GM23338 (cell line): ENCODE data around the gene C19orf25. TPM values are rescaled to one million over a fixed set of nuclear protein-coding genes. Genes with fewer than 3 reads are reported as not detected.

ENCODE experiments used
- ATAC-seq: fragments of 200-7000 bp; cut with Tn5 transposase; 3 replicates; pipeline ENCODE4 v1.9.1; 2020
- DNase-seq: peaks from one replicate; pipeline ENCODE4 v3.0.0-alpha.2; 2015; ENCODE audit warnings: low spot score
- H2AFZ ChIP-seq: fragments of 200-600 bp; sonication (generic); 2 replicates; pipeline ENCODE4 v1.8.0; 2016; ENCODE audit warnings: antibody characterized with exemption, mild to moderate bottlenecking, moderate library complexity
- H3F3A ChIP-seq: fragments of 200-600 bp; sonication (generic); replicated peaks from 2 replicates; pipeline ENCODE4 v1.8.0; 2017; ENCODE audit warnings: antibody characterized with exemption, mixed run types, low read depth
- H3K27ac ChIP-seq: fragments of 200-600 bp; sonication (generic); 2 replicates; pipeline ENCODE4 v1.6.1; 2016; ENCODE audit warnings: low read depth
- H3K27me3 ChIP-seq: fragments of 200-600 bp; sonication (generic); 2 replicates; pipeline ENCODE4 v1.8.0; 2016; ENCODE audit warnings: mild to moderate bottlenecking, mixed run types, moderate library complexity; ENCODE audit not compliant: insufficient read depth
- H3K36me3 ChIP-seq: fragments of 200-600 bp; sonication (generic); 2 replicates; pipeline ENCODE4 v1.8.0; 2016; ENCODE audit warnings: mild to moderate bottlenecking; ENCODE audit not compliant: insufficient read depth
- H3K4me1 ChIP-seq: fragments of 200-600 bp; sonication (generic); 2 replicates; pipeline ENCODE4 v1.8.0; 2016; ENCODE audit warnings: mild to moderate bottlenecking, moderate library complexity; ENCODE audit not compliant: insufficient read depth
- H3K4me2 ChIP-seq: fragments of 200-600 bp; sonication (generic); 2 replicates; pipeline ENCODE4 v1.7.1; 2017; ENCODE audit warnings: mixed run types
- H3K4me3 ChIP-seq: fragments of 200-600 bp; sonication (generic); 2 replicates; pipeline ENCODE4 v1.6.1; 2016; ENCODE audit warnings: mixed run types
- H3K79me2 ChIP-seq: fragments of 200-600 bp; sonication (generic); replicated peaks from 2 replicates; pipeline ENCODE4 v1.8.0; 2017; ENCODE audit warnings: mild to moderate bottlenecking; ENCODE audit not compliant: insufficient read depth
- H3K9me2 ChIP-seq: fragments of 200-600 bp; sonication (generic); 2 replicates; pipeline ENCODE4 v1.8.0; 2017; ENCODE audit not compliant: insufficient read depth
- H4K20me1 ChIP-seq: fragments of 200-600 bp; sonication (generic); replicated peaks from 2 replicates; pipeline ENCODE4 v1.8.0; 2017; ENCODE audit warnings: mild to moderate bottlenecking; ENCODE audit not compliant: insufficient read depth
- H3K27ac Mint-ChIP-seq: 2 replicates; pipeline ENCODE4 v1.8.0; 2020; ENCODE audit warnings: inconsistent platforms, mild to moderate bottlenecking, moderate library complexity, mixed read lengths
- H3K27me3 Mint-ChIP-seq: 3 replicates; pipeline ENCODE4 v1.8.0; 2022; ENCODE audit warnings: low read depth, mild to moderate bottlenecking, moderate library complexity, mixed read lengths, inconsistent platforms; ENCODE audit not compliant: insufficient read depth, poor library complexity
- H3K36me3 Mint-ChIP-seq: 3 replicates; pipeline ENCODE4 v1.8.0; 2021; ENCODE audit warnings: low read depth, mild to moderate bottlenecking, inconsistent platforms, moderate library complexity, mixed read lengths
- H3K4me1 Mint-ChIP-seq: 3 replicates; pipeline ENCODE4 v1.8.0; 2020; ENCODE audit warnings: mild to moderate bottlenecking, inconsistent platforms, mixed read lengths
- H3K4me3 Mint-ChIP-seq: 3 replicates; pipeline ENCODE4 v1.8.0; 2021; ENCODE audit warnings: moderate library complexity, mild to moderate bottlenecking, inconsistent platforms, mixed read lengths
- H3K9me3 Mint-ChIP-seq: 3 replicates; pipeline ENCODE4 v1.8.0; 2020; ENCODE audit warnings: moderate library complexity, mild to moderate bottlenecking, inconsistent platforms, mixed read lengths
- EZH2 ChIP-seq: fragments of 200-600 bp; sonication (generic); IDR thresholded peaks from one replicate; pipeline ENCODE4 v1.8.0; 2017; ENCODE audit warnings: antibody characterized with exemption, mild to moderate bottlenecking, low read depth; ENCODE audit not compliant: unreplicated experiment
- EZH2phosphoT487 ChIP-seq: fragments of 200-600 bp; sonication (generic); IDR thresholded peaks from one replicate; pipeline ENCODE4 v1.8.1; 2018; ENCODE audit warnings: antibody characterized with exemption; ENCODE audit not compliant: unreplicated experiment
- polyA plus RNA-seq: library from polyadenylated mRNA; unstranded; fragments of >200 nt; fragmentation: Nextera tagmentation; extraction: Ambion mirVana; gene quantifications from 2 replicates; pipeline ENCODE4 v1.2.1, GENCODE V29; 2016
- total RNA-seq: library from RNA; depleted of rRNA; stranded (reverse); fragments of >200 nt; shearing (Covaris generic); gene quantifications from 2 replicates; pipeline ENCODE4 v1.2.3, GENCODE V29; 2014
- TF ChIP-seq, protein P1 (sequence below): fragments of 250-450 bp; sonication (Bioruptor Pico); IDR thresholded peaks from 2 replicates; pipeline ENCODE4 v1.5.0; 2020; ENCODE audit warnings: mild to moderate bottlenecking, moderate library complexity
- TF ChIP-seq, protein P2 (sequence below), 2 experiments: fragments of 200-600 bp in 1 of 2; sonication (generic) in 1 of 2; conservative IDR thresholded peaks; 2 replicates each; pipeline versions ENCODE4 v1.5.1 to v1.6.1; 2016 to 2017; ENCODE audit warnings: antibody characterized with exemption in 2 of 2, low read depth in 2 of 2, mild to moderate bottlenecking in 2 of 2, moderate library complexity in 1 of 2
- TF ChIP-seq, protein P3 (sequence below): IDR thresholded peaks from one replicate; pipeline ENCODE4 v1.6.1; 2018; ENCODE audit warnings: antibody characterized with exemption; ENCODE audit not compliant: unreplicated experiment
- TF ChIP-seq, protein P4 (sequence below): IDR thresholded peaks from 2 replicates; pipeline ENCODE4 v1.6.1; 2016; ENCODE audit warnings: antibody characterized with exemption

The C19orf25 gene
- total and polyA plus RNA-seq, 2 experiments from 2014 or later: 43.5 to 61.1 TPM

DNA sequence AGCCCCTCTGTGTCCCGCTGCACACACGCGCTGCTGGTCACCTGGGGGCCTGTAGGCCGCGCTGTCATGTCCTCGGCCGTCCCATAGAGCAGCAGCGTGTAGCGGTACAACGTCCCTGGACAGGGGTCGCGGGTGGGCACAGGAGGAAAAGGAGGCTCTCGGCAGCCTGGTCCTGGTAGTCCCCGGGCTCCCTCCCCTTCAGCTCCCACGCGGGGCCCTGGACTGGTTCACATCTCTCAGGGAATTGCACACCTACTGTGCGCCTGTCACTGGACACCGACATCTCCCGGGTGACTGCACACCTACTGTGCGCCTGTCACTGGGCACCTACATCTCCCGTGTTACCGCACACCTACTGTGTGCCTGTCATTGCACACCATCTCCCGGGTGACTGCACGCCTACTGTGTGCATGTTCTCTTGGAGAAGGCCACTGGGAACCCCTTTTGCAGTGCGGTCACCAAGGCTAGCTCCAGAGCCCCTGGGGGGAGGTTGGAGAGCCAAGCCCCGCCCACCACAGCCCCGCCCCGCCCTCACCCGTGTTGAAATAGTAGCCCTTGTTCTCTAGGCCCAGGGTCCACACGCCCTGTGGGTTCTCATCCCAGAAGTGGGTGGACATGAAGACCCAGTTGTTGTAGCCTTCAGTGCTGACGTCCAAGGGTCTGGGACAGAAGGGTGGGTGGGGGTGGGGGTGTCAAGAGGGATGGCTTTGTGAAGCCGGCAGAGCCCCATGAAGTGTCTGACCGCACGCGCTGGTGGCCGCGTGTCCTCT lies 3.5 kb upstream of the C19orf25 start:
- Histone ChIP-seq H3K27me3 (no peaks in the 10 kb centered on the region), H4K20me1 (peaks cover 5% of the 10 kb centered on the region; the same call in 1 of the 2 replicates), H2AFZ (no peak overlapping the region), H3F3A (0 out of 2 replicates have a peak, but pooled peaks cover 10% of the 10 kb centered on the region), H3K79me2 (peaks cover 10% of the 10 kb centered on the region), H3K36me3 (no peaks in the 10 kb centered on the region), H3K9me2 (no peaks in the 10 kb centered on the region), H3K4me3 (no peak overlapping the region), H3K27ac (no peak overlapping the region), H3K4me2 (no peak overlapping the region), H3K4me1 (peaks cover 4% of the 10 kb centered on the region; the same call in 1 of the 2 replicates)
- DNase-seq: no peak
- Mint-ChIP-seq H3K9me3 (no peaks in the 10 kb centered on the region; the same call in 2 of the 3 replicates), H3K4me1 (peaks cover under 1% of the 10 kb centered on the region; the same call in 2 of the 3 replicates), H3K27ac (no peak overlapping the region), H3K4me3 (no peak overlapping the region), H3K36me3 (peaks cover under 1% of the 10 kb centered on the region; the same call in 2 of the 3 replicates), H3K27me3 (peaks cover 7% of the 10 kb centered on the region)
- ATAC-seq: no peak
- TF ChIP-seq, protein P1, sequence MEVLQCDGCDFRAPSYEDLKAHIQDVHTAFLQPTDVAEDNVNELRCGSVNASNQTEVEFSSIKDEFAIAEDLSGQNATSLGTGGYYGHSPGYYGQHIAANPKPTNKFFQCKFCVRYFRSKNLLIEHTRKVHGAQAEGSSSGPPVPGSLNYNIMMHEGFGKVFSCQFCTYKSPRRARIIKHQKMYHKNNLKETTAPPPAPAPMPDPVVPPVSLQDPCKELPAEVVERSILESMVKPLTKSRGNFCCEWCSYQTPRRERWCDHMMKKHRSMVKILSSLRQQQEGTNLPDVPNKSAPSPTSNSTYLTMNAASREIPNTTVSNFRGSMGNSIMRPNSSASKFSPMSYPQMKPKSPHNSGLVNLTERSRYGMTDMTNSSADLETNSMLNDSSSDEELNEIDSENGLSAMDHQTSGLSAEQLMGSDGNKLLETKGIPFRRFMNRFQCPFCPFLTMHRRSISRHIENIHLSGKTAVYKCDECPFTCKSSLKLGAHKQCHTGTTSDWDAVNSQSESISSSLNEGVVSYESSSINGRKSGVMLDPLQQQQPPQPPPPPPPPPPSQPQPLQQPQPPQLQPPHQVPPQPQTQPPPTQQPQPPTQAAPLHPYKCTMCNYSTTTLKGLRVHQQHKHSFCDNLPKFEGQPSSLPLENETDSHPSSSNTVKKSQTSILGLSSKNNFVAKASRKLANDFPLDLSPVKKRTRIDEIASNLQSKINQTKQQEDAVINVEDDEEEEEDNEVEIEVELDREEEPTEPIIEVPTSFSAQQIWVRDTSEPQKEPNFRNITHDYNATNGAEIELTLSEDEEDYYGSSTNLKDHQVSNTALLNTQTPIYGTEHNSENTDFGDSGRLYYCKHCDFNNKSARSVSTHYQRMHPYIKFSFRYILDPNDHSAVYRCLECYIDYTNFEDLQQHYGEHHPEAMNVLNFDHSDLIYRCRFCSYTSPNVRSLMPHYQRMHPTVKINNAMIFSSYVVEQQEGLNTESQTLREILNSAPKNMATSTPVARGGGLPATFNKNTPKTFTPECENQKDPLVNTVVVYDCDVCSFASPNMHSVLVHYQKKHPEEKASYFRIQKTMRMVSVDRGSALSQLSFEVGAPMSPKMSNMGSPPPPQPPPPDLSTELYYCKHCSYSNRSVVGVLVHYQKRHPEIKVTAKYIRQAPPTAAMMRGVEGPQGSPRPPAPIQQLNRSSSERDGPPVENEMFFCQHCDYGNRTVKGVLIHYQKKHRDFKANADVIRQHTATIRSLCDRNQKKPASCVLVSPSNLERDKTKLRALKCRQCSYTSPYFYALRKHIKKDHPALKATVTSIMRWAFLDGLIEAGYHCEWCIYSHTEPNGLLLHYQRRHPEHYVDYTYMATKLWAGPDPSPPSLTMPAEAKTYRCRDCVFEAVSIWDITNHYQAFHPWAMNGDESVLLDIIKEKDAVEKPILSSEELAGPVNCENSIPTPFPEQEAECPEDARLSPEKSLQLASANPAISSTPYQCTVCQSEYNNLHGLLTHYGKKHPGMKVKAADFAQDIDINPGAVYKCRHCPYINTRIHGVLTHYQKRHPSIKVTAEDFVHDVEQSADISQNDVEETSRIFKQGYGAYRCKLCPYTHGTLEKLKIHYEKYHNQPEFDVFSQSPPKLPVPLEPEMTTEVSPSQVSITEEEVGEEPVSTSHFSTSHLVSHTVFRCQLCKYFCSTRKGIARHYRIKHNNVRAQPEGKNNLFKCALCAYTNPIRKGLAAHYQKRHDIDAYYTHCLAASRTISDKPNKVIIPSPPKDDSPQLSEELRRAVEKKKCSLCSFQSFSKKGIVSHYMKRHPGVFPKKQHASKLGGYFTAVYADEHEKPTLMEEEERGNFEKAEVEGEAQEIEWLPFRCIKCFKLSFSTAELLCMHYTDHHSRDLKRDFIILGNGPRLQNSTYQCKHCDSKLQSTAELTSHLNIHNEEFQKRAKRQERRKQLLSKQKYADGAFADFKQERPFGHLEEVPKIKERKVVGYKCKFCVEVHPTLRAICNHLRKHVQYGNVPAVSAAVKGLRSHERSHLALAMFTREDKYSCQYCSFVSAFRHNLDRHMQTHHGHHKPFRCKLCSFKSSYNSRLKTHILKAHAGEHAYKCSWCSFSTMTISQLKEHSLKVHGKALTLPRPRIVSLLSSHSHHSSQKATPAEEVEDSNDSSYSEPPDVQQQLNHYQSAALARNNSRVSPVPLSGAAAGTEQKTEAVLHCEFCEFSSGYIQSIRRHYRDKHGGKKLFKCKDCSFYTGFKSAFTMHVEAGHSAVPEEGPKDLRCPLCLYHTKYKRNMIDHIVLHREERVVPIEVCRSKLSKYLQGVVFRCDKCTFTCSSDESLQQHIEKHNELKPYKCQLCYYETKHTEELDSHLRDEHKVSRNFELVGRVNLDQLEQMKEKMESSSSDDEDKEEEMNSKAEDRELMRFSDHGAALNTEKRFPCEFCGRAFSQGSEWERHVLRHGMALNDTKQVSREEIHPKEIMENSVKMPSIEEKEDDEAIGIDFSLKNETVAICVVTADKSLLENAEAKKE (CRISPR knock-in tag): no peak
- TF ChIP-seq, protein P2, sequence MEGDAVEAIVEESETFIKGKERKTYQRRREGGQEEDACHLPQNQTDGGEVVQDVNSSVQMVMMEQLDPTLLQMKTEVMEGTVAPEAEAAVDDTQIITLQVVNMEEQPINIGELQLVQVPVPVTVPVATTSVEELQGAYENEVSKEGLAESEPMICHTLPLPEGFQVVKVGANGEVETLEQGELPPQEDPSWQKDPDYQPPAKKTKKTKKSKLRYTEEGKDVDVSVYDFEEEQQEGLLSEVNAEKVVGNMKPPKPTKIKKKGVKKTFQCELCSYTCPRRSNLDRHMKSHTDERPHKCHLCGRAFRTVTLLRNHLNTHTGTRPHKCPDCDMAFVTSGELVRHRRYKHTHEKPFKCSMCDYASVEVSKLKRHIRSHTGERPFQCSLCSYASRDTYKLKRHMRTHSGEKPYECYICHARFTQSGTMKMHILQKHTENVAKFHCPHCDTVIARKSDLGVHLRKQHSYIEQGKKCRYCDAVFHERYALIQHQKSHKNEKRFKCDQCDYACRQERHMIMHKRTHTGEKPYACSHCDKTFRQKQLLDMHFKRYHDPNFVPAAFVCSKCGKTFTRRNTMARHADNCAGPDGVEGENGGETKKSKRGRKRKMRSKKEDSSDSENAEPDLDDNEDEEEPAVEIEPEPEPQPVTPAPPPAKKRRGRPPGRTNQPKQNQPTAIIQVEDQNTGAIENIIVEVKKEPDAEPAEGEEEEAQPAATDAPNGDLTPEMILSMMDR (conservative IDR thresholded peaks at IDR 0.05; ENCODE audit: low read depth in 2 of 2): peak in 1 of 2 experiments; percentile 19; a peak in 1 of 4 replicates
- no peak for TF ChIP-seq EZH2
- TF ChIP-seq, protein P3, sequence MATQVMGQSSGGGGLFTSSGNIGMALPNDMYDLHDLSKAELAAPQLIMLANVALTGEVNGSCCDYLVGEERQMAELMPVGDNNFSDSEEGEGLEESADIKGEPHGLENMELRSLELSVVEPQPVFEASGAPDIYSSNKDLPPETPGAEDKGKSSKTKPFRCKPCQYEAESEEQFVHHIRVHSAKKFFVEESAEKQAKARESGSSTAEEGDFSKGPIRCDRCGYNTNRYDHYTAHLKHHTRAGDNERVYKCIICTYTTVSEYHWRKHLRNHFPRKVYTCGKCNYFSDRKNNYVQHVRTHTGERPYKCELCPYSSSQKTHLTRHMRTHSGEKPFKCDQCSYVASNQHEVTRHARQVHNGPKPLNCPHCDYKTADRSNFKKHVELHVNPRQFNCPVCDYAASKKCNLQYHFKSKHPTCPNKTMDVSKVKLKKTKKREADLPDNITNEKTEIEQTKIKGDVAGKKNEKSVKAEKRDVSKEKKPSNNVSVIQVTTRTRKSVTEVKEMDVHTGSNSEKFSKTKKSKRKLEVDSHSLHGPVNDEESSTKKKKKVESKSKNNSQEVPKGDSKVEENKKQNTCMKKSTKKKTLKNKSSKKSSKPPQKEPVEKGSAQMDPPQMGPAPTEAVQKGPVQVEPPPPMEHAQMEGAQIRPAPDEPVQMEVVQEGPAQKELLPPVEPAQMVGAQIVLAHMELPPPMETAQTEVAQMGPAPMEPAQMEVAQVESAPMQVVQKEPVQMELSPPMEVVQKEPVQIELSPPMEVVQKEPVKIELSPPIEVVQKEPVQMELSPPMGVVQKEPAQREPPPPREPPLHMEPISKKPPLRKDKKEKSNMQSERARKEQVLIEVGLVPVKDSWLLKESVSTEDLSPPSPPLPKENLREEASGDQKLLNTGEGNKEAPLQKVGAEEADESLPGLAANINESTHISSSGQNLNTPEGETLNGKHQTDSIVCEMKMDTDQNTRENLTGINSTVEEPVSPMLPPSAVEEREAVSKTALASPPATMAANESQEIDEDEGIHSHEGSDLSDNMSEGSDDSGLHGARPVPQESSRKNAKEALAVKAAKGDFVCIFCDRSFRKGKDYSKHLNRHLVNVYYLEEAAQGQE: no peak
- TF ChIP-seq EZH2phosphoT487: no peak
- TF ChIP-seq, protein P4, sequence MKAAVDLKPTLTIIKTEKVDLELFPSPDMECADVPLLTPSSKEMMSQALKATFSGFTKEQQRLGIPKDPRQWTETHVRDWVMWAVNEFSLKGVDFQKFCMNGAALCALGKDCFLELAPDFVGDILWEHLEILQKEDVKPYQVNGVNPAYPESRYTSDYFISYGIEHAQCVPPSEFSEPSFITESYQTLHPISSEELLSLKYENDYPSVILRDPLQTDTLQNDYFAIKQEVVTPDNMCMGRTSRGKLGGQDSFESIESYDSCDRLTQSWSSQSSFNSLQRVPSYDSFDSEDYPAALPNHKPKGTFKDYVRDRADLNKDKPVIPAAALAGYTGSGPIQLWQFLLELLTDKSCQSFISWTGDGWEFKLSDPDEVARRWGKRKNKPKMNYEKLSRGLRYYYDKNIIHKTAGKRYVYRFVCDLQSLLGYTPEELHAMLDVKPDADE: no peak
